Measurements from ENCODE around the gene FLT3. TPM values are rescaled to one million over a fixed set of nuclear protein-coding genes. Genes with fewer than 3 reads are reported as not detected.

The FLT3 gene
- total RNA-seq, 2 experiments from 2014 or later: not detected

- intact Hi-C loops (cut with micrococcal nuclease): loop anchor here (10.0 kb wide), 1 partner anchor 608 kb away; no protein-coding TSS in a partner anchor
- POLR2A ChIA-PET: interaction anchor here (1.4 kb wide), 1 partner anchor 29 kb away, joined by 4 read pairs; no protein-coding TSS in a partner anchor
- H3K4me3 Mint-ChIP-seq: no peak overlapping the region
These were observed 118.0 kb downstream of the FLT3 start for GRCh38 chr13:27982361-27982760.

GRCh38 chr13:27981006-27981708 is 119.2 kb downstream of the FLT3 start:
- Mint-ChIP-seq H3K27me3 (peaks cover 63% of the 10 kb centered on the region), H3K4me3 (no peak overlapping the region), H3K4me1 (ENCODE audit: low read depth) (peaks cover 5% of the 10 kb centered on the region), H3K9me3 (no peaks in the 10 kb centered on the region), H3K27ac (no peak overlapping the region), H3K36me3 (ENCODE audit: low read depth) (no peaks in the 10 kb centered on the region)
- ChIA-PET CTCF (interaction anchor here (1.0 to 9.7 kb wide), 5 partner anchors 12 to 588 kb away, joined by 3 to 187 read pairs (median 3); no protein-coding TSS in a partner anchor), POLR2A (interaction anchor here (1.4 kb wide), 1 partner anchor 28 kb away, joined by 4 read pairs; no protein-coding TSS in a partner anchor)
- no peak for TF ChIP-seq CTCF (IDR thresholded peaks at IDR 0.05)
- ATAC-seq (no peak), DNase-seq (no peak)
- intact Hi-C loops (cut with micrococcal nuclease): loop anchor here (10.0 kb wide), 1 partner anchor 606 kb away; no protein-coding TSS in a partner anchor

More at GRCh38 chr13:27982361-27982760, 118.0 kb downstream of the FLT3 start:
- CTCF ChIA-PET: interaction anchor here (0.7 to 9.7 kb wide), 11 partner anchors 11 to 605 kb away, joined by 3 to 187 read pairs (median 4); no protein-coding TSS in a partner anchor
- Mint-ChIP-seq H3K36me3 (ENCODE audit: low read depth) (no peaks in the 10 kb centered on the region), H3K27me3 (peaks cover 52% of the 10 kb centered on the region), H3K9me3 (no peaks in the 10 kb centered on the region), H3K4me1 (ENCODE audit: low read depth) (peaks cover 5% of the 10 kb centered on the region), H3K27ac (no peak overlapping the region)
- DNase-seq (no peak), ATAC-seq (no peak)
- no peak for TF ChIP-seq CTCF (IDR thresholded peaks at IDR 0.05)

- CTCF ChIA-PET: interaction anchor here (1.0 to 9.7 kb wide), 3 partner anchors 11 to 152 kb away, joined by 3 to 187 read pairs (median 16); no protein-coding TSS in a partner anchor
- Mint-ChIP-seq H3K4me1 (ENCODE audit: low read depth) (peaks cover 8% of the 10 kb centered on the region), H3K27me3 (peaks cover 70% of the 10 kb centered on the region), H3K4me3 (no peak overlapping the region), H3K36me3 (ENCODE audit: low read depth) (no peaks in the 10 kb centered on the region), H3K27ac (no peak overlapping the region), H3K9me3 (no peaks in the 10 kb centered on the region)
- TF ChIP-seq CTCF (IDR thresholded peaks at IDR 0.05): no peak
- no peak for DNase-seq
- POLR2A ChIA-PET: no interaction called here
- intact Hi-C loops (cut with micrococcal nuclease): loop anchor here (10.0 kb wide), 1 partner anchor 606 kb away; no protein-coding TSS in a partner anchor
- ATAC-seq: no peak
These were observed 119.9 kb downstream of the FLT3 start for GRCh38 chr13:27980280-27980998.

- H3K4me3 Mint-ChIP-seq: no peak overlapping the region
- ATAC-seq: no peak
- POLR2A ChIA-PET: no interaction called here
These were observed 120.6 kb downstream of the FLT3 start for GRCh38 chr13:27979765-27980279.

More at GRCh38 chr13:27979765-27980279, 120.6 kb downstream of the FLT3 start:
- Mint-ChIP-seq H3K9me3 (no peaks in the 10 kb centered on the region), H3K4me1 (ENCODE audit: low read depth) (peaks cover 12% of the 10 kb centered on the region), H3K27ac (no peak overlapping the region), H3K36me3 (ENCODE audit: low read depth) (no peaks in the 10 kb centered on the region), H3K27me3 (peaks cover 75% of the 10 kb centered on the region)
- TF ChIP-seq CTCF (IDR thresholded peaks at IDR 0.05): no peak
- no peak for DNase-seq
- CTCF ChIA-PET: interaction anchor here (1.2 to 9.7 kb wide), 3 partner anchors 26 to 621 kb away, joined by 3 to 187 read pairs (median 16); no protein-coding TSS in a partner anchor
- intact Hi-C loops (cut with micrococcal nuclease): loop anchor here (10.0 kb wide), 1 partner anchor 605 kb away; no protein-coding TSS in a partner anchor
